ENCODE results near the gene SH3RF3.

DNA sequence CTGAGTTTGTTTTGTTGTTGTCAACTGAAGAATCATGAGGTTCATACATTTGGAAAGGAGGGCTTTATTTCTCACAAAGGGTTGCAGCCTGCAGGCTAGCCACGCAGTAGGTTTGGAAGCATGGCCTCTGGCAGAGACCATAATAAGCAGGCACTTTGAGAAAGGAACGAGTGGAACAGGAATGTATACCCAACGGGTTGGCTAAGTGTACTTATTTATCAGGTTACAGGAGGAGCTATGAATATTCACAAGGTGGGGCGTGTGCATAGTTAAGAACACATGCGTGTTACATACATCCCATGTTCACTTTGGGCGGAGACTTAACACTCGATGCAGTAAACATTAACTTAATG, 30.1 kb upstream of the SH3RF3 start:
- TF ChIP-seq EZH2 (IDR thresholded peaks at IDR 0.05; ENCODE audit: low read length) = no peak
- TF ChIP-seq, protein P1, sequence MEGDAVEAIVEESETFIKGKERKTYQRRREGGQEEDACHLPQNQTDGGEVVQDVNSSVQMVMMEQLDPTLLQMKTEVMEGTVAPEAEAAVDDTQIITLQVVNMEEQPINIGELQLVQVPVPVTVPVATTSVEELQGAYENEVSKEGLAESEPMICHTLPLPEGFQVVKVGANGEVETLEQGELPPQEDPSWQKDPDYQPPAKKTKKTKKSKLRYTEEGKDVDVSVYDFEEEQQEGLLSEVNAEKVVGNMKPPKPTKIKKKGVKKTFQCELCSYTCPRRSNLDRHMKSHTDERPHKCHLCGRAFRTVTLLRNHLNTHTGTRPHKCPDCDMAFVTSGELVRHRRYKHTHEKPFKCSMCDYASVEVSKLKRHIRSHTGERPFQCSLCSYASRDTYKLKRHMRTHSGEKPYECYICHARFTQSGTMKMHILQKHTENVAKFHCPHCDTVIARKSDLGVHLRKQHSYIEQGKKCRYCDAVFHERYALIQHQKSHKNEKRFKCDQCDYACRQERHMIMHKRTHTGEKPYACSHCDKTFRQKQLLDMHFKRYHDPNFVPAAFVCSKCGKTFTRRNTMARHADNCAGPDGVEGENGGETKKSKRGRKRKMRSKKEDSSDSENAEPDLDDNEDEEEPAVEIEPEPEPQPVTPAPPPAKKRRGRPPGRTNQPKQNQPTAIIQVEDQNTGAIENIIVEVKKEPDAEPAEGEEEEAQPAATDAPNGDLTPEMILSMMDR (optimal IDR thresholded peaks at IDR 0.05 in 1 of 3, IDR thresholded peaks at IDR 0.05 in 1 of 3, conservative IDR thresholded peaks at IDR 0.05 in 1 of 3; ENCODE audit: extremely low read depth in 1 of 3, insufficient read depth in 2 of 3, low read length in 3 of 3) = no peak

Measured in keratinocyte (primary cell).